Right cardiac atrium (tissue), 5 donors: ENCODE data around the gene CGB7. TPM values are rescaled to one million over a fixed set of nuclear protein-coding genes. Genes with fewer than 3 reads are reported as not detected.
"Not testable (repeated sequence)": the region's sequence is repeated elsewhere in the genome, so short reads cannot be mapped to it uniquely, and the experiment has no call there.

ENCODE experiments used
- ATAC-seq, 2 donors: fragments of 200-7000 bp; cut with Tn5 transposase; one replicate each; pipeline versions ENCODE4 v1.8.0 to v1.9.1; 2020; ENCODE audit warnings: moderate library complexity in 2 of 2, mild to moderate bottlenecking in 1 of 2
- DNase-seq, 3 donors: peaks; one replicate each; pipeline ENCODE4 v3.0.0-alpha.2; 2020
- H3K27ac ChIP-seq: one replicate; pipeline ENCODE4 v1.5.1; 2013; ENCODE audit warnings: mild to moderate bottlenecking, low read length, control low read depth, moderate library complexity
- H3K27me3 ChIP-seq: one replicate; pipeline ENCODE4 v1.6.1; 2013; ENCODE audit not compliant: control insufficient read depth, insufficient read depth
- H3K4me1 ChIP-seq: one replicate; pipeline ENCODE4 v1.6.1; 2013; ENCODE audit warnings: low read length; ENCODE audit not compliant: control insufficient read depth, insufficient read depth
- H3K4me3 ChIP-seq: one replicate; pipeline ENCODE4 v1.5.1; 2013; ENCODE audit warnings: low read length, control low read depth
- H3K9me3 ChIP-seq: one replicate; pipeline ENCODE4 v1.6.1; 2013; ENCODE audit warnings: low read length; ENCODE audit not compliant: control insufficient read depth
- WGBS: extraction: QIAGEN DNeasy Blood & Tissue Kit; methylation state at CpG from one replicate; pipeline ENCODE4 v1.1.7; 2013; 5-methylcytosine and 5-hydroxymethylcytosine counted together
- intact Hi-C, 4 donors: fragments of 100-400 bp; cut with DNase I; formaldehyde crosslinking; loops; one replicate each; pipeline versions ENCODE4 v1.11.0 to v1.14.0; 2022 to 2023
- polyA plus RNA-seq: library from polyadenylated mRNA; stranded (reverse); fragments of 200-250 nt; gene quantifications from one replicate; pipeline ENCODE4 v1.2.3, GENCODE V29; 2013
- total RNA-seq, 4 donors: library from RNA; stranded (reverse); fragmentation: NEBNext Ultra II Directional; extraction: Animal tissue kit (Norgen Biotek cat#: 25700); gene quantifications; one replicate each; pipeline ENCODE4 v1.2.1, GENCODE V29; 2021
- donor health status: healthy with polysubstance abuse.
- donor health status: DM: no; HTN: yes; CAD: no.
- donor health status: DM: no; HTN: no; CAD: no.
- donor health status: DM: no; HTN: yes; CAD: no; lungs with severe emphysema.
- donor health status: DM: yes; HTN: yes; CAD: no.

CGB7 gene
- total and polyA plus RNA-seq, 5 donors, result 0.07 to 0.26 TPM; not detected in 3

GRCh38 chr19:49020931-49021895, 36.3 kb downstream of the CGB7 start:
- no peaks in the 10 kb centered on the region for H3K27me3 ChIP-seq
- no peaks in the 10 kb centered on the region for H3K4me1 ChIP-seq
- ATAC-seq (no peak), DNase-seq (peak in 1 of 3 donors; percentile 22)
- intact Hi-C loops, result no loop called here
- 41% methylated on average over 16 of the region's 16 CpGs for WGBS
- H3K9me3 ChIP-seq, result no peaks in the 10 kb centered on the region
- no peak overlapping the region for H3K4me3 ChIP-seq
- no peak overlapping the region for H3K27ac ChIP-seq

- no peak for ATAC-seq
- no peak overlapping the region for H3K4me3 ChIP-seq
- H3K4me1 ChIP-seq, result no peaks in the 10 kb centered on the region
- no peaks in the 10 kb centered on the region for H3K9me3 ChIP-seq
- 70% methylated on average over 11 of the region's 11 CpGs for WGBS
- peak in 1 of 3 donors; percentile 37 for DNase-seq
- H3K27ac ChIP-seq, result no peak overlapping the region
- intact Hi-C loops, result no loop called here
- no peaks in the 10 kb centered on the region for H3K27me3 ChIP-seq
These were observed 37.2 kb downstream of the CGB7 start for GRCh38 chr19:49020342-49020741.

GRCh38 chr19:49019242-49019932, 38.2 kb downstream of the CGB7 start:
- WGBS, result 15% methylated on average over 41 of the region's 41 CpGs
- Histone ChIP-seq H3K27me3 (no peaks in the 10 kb centered on the region), H3K4me3 (peak overlapping the region; percentile 35), H3K4me1 (no peaks in the 10 kb centered on the region), H3K27ac (no peak overlapping the region), H3K9me3 (no peaks in the 10 kb centered on the region)
- DNase-seq (peak; percentile 60 to 89 (median 88)), ATAC-seq (peak; percentile 71 to 75)
- intact Hi-C loops, result no loop called here

GRCh38 chr19:49018388-49019241, 38.9 kb downstream of the CGB7 start:
- intact Hi-C loops, H3K4me1 ChIP-seq, H3K27ac ChIP-seq, H3K27me3 ChIP-seq, H3K9me3 ChIP-seq: not testable (repeated sequence)
- 4% methylated on average over 50 of the region's 50 CpGs for WGBS
- peak; percentile 6 to 32 for ATAC-seq
- peak in 2 of 3 donors; percentile 71 to 79 for DNase-seq
- peak overlapping the region; percentile 53 for H3K4me3 ChIP-seq

- intact Hi-C loops, result no loop called here
- WGBS, result 1% methylated on average over 62 of the region's 62 CpGs
- Histone ChIP-seq H3K27ac (no peak overlapping the region), H3K4me3 (peak overlapping the region; percentile 53), H3K9me3 (no peaks in the 10 kb centered on the region), H3K4me1 (no peaks in the 10 kb centered on the region), H3K27me3 (no peaks in the 10 kb centered on the region)
- DNase-seq (peak; percentile 62 to 80 (median 79)), ATAC-seq (peak; percentile 66 to 72)
These were observed 39.7 kb downstream of the CGB7 start for GRCh38 chr19:49017666-49018351.

- no peaks in the 10 kb centered on the region for H3K9me3 ChIP-seq
- peak within 1 kb of the TSS; percentile 53 for H3K4me3 ChIP-seq
- DNase-seq (no peak), ATAC-seq (no peak)
- no peaks in the 10 kb centered on the region for H3K4me1 ChIP-seq
- intact Hi-C loops, result no loop called here
- H3K27me3 ChIP-seq, result no peaks in the 10 kb centered on the region
- H3K27ac ChIP-seq, result no peak within 1 kb of the TSS
- 71% methylated on average over 17 of the region's 17 CpGs for WGBS
These were observed 40.4 kb downstream of the CGB7 start, which contains the start of gene LHB for GRCh38 chr19:49017041-49017665. TSS of gene LHB (minus strand) at chr19:49017091. CDS start at chr19:49017081, 10 bp downstream.

- Histone ChIP-seq H3K27ac (no peak overlapping the region), H3K4me1 (no peaks in the 10 kb centered on the region), H3K4me3 (no peak overlapping the region), H3K27me3 (no peaks in the 10 kb centered on the region), H3K9me3 (no peaks in the 10 kb centered on the region)
- intact Hi-C loops, result no loop called here
- DNase-seq (peak in 1 of 3 donors; percentile 25), ATAC-seq (no peak)
- WGBS, result 95% methylated on average over 26 of the region's 29 CpGs
These were observed 41.3 kb downstream of the CGB7 start for GRCh38 chr19:49016067-49016839.

- H3K9me3 ChIP-seq, result no peaks in the 10 kb centered on the region
- H3K4me3 ChIP-seq, result no peak overlapping the region
- no peaks in the 10 kb centered on the region for H3K4me1 ChIP-seq
- no peak overlapping the region for H3K27ac ChIP-seq
- ATAC-seq (no peak), DNase-seq (peak in 1 of 3 donors; percentile 34)
- 91% methylated on average over 18 of the region's 18 CpGs for WGBS
- intact Hi-C loops, result no loop called here
- H3K27me3 ChIP-seq, result no peaks in the 10 kb centered on the region
These were observed 42.7 kb downstream of the CGB7 start for GRCh38 chr19:49014870-49015255.

GRCh38 chr19:49014123-49014869, 43.3 kb downstream of the CGB7 start:
- Histone ChIP-seq H3K4me1 (no peaks in the 10 kb centered on the region), H3K27ac (no peak overlapping the region), H3K9me3 (no peaks in the 10 kb centered on the region), H3K4me3 (no peak overlapping the region), H3K27me3 (no peaks in the 10 kb centered on the region)
- 88% methylated on average over 32 of the region's 32 CpGs for WGBS
- intact Hi-C loops, result no loop called here
- ATAC-seq (no peak), DNase-seq (peak in 1 of 3 donors; percentile 33)
